CD4-positive, alpha-beta T cell treated with Interleukin-4 for 4 hours (primary cell): Measurements from ENCODE around the gene IZUMO1.
A peak's percentile ranks its signal among the peaks of the same experiment; 100 is the strongest.

Experiments used
- DNase-seq: peaks from one replicate; pipeline ENCODE4 v3.0.0-alpha.2; 2020

The IZUMO1 gene

DNA sequence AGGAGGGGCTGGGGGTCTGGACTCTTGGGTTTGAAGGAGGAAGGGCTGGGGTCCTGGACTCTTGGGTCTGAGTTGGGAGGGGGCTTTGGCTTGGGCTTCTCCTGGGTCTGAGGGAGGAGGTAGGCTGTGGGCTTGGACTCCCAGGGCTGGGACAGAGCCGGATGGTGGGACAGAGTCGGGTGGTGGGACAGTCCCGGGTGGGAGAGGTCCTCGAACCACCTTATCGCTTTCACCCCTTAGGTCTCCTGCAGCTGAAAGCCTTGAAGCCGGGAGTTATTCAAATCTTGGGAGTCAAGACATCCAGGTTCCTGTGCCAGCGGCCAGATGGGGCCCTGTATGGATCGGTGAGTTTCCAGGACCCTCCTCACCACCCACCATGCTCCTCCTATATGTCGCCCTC is 10.0 kb upstream of the IZUMO1 start:
- DNase-seq, result no peak

DNA sequence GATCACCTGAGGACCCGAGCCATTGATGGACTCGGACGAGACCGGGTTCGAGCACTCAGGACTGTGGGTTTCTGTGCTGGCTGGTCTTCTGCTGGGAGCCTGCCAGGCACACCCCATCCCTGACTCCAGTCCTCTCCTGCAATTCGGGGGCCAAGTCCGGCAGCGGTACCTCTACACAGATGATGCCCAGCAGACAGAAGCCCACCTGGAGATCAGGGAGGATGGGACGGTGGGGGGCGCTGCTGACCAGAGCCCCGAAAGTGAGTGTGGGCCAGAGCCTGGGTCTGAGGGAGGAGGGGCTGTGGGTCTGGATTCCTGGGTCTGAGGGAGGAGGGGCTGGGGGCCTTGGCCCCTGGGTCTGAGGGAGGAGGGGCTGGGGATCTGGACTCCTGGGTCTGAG is 9.5 kb upstream of the IZUMO1 start:
- no peak for DNase-seq

DNA sequence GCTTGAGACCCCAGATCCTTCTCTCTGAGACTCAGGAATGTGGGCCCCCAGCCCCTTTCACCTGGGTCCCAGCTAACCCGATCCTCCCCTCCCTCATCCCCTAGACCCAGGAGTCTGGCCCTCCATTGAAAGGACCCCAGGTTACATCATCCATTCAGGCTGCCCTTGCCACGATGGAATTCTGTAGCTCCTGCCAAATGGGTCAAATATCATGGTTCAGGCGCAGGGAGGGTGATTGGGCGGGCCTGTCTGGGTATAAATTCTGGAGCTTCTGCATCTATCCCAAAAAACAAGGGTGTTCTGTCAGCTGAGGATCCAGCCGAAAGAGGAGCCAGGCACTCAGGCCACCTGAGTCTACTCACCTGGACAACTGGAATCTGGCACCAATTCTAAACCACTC is 9.1 kb upstream of the IZUMO1 start:
- no peak for DNase-seq

DNA sequence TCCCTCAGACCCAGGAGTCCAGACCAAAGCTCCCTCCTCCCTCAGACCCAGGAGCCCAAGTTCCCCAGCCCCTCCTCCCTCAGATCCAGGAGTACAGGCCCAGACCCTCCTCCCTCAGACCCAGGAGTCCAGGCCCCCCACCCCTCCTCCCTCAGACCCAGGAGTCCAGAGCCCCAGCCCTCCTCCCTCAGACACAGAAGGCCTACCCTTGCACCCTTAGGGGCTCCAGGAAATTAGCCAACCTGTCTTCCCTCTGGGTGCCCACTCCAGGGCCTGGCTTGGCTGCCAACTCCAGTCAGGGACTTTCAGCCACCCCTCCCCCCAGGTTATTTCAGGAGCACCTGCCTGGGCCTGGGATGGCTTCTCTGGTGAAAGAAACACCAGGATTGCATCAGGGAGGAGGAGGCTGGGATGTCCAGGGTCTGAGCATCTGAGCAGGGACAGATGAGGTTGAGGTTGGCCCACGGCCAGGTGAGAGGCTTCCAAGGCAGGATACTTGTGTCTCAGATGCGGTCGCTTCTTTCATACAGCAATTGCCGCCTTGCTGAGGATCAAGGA is 8.5 kb upstream of the IZUMO1 start, which contains the start of gene FGF21:
Gene FGF21 (plus strand): TSS at position 441 of the 558 bp plus-strand sequence. CDS start 713 bp downstream, outside the sequence.
- DNase-seq, result no peak

DNA sequence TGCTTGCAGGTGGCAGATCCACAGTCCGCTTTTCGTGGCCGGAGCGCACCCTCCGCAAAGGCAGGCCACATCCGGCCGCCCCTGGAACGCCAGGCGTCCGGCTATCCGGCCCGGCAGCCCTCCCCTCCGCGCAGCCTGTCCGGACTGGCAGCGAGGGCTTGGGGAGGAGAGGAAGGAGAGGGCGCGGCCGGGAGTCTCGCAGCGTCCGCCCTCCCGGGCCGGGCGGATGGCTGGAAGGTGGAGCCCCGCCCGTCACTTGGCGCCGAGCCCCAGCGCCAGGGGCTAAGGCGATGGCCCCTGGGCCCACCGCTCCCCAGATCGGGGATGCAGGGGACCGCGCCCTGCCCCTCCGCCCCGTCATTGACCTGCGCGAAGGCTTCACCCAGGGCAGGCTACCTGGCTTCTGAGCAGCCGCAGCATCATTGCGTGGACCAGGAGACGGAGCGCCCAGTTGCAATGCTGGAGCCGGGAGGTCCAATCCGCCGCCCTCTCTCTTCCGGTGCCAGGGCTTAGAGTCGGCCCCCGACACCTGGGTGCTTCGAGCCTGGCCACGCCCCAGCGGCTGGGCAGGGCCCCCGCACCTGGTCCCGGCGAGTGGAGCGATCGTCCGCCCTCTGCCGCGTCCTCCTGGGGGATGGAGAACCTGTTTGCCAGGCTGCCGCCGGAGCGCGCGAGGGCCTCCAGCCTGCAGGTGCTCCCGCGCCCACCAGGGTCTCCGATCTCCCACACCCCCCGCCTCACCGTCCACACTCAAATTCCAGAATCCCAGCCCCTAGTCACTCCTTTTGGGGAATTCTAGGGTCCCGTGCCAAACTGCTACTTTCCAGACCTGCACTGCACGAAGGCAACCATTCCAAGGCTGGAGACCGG is 6.0 kb upstream of the IZUMO1 start, which contains the start of gene FUT1:
Gene FUT1 (minus strand): TSS at position 146 of the 870 bp plus-strand sequence. CDS start 1,360 bp downstream, outside the sequence.
- no peak for DNase-seq

GRCh38 chr19:48751845-48752495 is 5.3 kb upstream of the IZUMO1 start:
- DNase-seq, result no peak

DNA sequence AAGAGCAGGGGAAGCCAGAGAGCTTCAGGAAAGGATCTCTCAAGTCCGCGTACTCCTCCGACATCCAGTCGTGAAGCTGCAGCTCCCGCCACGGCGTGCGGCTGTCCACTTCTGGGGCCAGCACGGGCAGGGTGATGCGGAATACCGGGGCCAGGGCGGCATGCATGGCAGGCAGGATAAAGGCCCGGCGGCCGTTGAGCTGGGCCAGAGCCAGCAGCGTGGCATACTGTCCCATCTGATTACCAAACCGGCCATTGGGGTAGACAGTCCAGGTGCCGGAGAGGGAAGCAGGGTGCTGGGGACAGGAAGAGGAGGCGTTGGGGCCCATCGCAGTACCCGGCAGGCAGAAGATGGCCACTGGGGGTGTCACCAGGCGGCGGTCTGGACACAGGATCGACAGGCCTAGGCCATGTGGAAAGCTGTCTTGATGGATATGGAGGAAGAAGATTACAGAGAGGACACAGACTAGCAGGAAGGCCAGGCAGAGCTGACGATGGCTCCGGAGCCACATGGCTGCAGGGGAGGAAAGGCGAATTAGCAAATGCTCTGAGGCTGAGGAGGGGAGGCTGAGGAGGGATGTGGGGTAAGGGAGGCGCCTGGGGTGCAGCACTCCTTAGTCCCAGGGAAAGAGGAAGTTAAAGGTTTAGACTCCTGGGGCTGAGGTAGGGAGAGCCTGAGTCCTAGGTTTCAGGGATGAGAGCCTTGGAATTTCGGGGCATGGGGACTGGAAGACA is 4.2 kb upstream of the IZUMO1 start:
- DNase-seq, result no peak

GRCh38 chr19:48750351-48750750 is 3.6 kb upstream of the IZUMO1 start:
- DNase-seq, result no peak

GRCh38 chr19:48749571-48750198 is 3.0 kb upstream of the IZUMO1 start:
- DNase-seq, result no peak

DNA sequence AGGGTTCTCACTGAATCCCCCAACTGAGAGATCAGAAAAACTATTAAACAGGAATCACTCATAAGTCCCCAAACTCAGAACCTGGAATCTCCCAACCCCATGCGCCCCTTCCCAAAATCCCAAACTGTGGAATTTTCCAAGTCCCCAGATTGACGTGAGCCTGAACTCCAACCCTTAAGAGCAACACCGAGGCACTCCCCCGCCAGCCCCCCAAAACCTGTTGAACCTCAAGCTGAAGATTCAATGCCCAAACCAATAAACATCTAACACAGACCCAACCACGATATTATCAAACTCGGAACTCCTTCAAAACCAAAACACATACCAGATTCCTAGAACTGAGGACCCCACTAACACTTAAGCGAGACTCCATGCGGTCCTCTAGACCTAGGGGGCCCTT is 599 bp downstream of the IZUMO1 start:
- DNase-seq, result no peak

DNA sequence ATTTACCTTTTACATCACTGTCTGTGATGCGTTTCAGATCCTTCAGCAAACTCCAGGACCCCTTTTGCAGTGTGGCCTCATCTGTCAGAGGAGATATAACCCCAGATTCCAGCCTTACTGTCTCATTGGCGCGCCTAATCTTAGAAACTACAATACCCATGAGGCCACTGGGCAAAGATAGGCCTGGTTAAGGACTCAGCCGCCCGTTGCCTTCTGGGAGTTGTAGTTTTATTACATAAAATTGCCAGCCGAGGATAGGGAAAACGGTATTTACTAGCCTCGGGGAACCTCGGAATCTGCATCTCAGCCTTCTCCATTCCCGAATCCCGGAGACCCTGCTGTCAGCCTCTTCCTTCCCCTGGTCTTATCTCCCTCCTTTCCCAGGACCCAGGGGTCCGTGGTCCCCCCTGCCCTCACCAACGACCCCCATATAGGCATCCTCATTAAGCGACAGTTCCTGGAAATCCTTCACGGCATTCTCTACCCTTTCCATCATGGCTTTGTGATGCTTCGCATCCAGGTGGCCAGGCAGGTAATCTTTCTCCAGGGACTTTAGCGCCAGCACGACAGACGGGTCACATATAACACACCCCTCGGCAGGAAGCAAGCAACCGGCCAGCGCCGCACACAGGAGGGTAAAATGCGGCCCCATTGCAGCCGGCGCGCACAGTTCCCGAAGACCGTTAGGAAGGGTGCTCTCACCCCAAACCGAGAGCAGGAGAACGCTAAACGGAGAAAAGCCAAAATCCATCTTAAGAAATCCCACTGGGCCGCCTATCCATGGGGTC is 1.3 kb downstream of the IZUMO1 start:
- DNase-seq, result peak; percentile 54

GRCh38 chr19:48742096-48742495 is 4.6 kb downstream of the IZUMO1 start:
- DNase-seq, result no peak

GRCh38 chr19:48741129-48741999 is 5.3 kb downstream of the IZUMO1 start:
- DNase-seq, result no peak

DNA sequence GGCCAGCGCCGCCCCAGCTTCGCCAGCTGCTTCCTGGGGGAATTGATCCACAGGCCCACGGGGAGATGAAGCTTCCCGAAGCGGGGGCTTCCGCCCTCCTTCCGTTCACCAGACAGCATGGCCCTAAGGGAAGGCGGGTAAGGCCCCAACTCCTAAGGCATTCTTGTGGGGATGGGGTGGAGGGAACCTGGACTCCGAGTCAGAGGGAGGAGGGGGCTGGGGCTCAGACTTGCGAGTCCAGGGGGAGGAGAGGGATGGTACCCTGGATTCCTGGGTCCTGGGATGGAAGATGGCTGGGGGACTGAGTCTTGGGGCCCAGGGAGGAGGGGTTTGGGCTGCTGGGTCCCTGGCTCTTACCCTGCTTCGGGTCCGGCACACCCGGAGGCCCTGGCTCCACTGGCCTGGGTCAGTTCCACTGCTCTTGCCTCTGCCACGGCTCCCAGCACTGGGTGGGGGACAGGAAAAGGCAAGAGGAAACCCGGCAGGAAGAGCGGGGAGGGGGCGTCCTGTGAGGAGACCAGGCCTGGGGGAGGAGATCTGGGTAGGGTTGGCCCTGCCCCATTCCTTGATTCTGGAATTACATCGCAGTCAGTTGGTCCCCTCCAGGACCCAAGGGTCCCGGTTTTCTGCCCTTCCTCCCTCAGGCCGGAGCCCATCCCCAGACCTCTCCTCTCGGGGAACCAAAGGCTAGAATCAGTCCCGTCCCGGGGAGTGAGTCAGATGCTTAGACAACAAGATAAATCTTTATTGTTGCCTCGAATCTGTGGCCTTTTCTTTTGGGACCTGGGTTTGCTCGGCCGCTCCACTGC is 6.3 kb downstream of the IZUMO1 start, which contains the start of gene RASIP1:
Gene RASIP1 (minus strand): TSS at position 447 of the 809 bp plus-strand sequence. CDS start 328 bp downstream, at position 119.
- DNase-seq, result no peak

DNA sequence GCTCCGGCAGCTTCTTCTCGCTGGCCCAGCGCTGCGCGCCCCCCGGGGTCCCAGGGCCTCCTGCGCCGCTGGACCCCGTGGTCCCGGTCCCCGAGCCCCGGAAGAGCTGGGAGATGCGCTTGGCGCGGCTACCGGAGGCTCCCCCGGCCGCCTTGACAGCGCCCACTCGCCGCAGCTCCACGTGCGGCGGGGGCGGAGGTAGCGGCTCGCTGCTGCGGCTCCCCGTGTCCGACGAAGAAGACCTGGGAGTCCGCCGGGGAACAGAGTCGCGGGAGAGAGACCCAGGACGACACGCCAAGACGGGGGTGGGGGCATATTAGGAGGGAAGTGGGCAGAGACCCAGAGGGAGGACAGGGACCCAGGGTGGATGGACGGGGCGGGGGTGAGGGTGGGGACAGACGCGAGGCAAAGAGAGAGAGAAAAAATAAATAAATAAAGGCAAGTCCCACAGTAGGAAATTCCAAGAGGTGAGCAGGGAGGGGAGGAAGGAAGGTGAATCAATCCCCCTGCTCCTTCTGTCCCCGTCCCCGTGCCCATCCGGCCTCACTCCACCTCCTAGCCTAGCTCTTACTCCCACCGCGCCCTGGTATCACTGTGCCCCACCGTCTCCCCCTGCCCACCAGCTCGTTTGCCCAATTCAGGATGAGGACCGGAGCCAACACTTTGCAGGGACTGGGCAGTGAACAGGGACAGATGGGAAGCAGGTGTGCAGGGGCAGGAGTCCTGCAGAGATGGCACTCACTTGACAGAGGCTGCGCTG is 7.1 kb downstream of the IZUMO1 start:
- DNase-seq, result no peak

DNA sequence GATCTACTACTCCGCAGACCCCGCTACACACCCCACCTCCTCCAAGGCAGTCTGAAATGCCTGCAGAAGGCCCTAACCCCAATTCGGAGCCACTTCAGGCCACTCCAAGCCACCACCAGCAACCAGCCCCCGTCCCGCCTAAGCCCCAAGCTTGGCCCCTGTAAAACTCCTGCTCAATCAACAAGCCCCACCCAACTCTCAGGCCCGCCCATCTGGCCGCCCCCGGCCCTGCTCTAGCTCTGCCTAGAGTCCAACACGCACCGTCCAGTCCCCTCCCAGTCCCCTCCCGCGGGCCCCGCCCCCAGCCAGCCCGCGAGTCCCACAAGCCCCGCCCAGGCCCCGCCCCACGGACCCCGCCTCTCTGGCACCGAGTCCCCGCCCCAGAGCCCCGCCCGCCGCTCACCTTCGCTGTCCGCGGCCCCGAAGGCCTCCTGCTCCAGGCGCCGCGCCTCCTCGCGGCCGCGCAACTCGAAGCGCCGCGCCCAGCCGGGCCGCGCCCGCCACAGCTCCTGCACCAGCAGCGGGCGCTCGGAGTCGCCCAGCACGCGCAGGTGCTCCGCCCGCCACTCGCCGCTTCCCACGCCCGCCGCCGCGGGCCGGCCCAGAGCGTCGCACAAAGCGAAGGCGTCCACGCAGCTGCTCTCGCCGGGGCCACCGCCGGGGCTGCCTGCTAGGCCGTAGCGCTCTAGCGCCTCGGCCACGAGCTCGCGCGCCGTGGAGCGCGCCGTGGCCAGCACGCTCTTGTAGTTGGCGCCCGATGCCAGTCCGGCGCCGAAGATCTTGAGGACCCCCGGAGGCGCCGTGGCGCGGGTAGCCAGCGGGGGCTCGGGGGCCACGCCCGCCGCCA is 7.9 kb downstream of the IZUMO1 start:
- peak; percentile 87 for DNase-seq

DNA sequence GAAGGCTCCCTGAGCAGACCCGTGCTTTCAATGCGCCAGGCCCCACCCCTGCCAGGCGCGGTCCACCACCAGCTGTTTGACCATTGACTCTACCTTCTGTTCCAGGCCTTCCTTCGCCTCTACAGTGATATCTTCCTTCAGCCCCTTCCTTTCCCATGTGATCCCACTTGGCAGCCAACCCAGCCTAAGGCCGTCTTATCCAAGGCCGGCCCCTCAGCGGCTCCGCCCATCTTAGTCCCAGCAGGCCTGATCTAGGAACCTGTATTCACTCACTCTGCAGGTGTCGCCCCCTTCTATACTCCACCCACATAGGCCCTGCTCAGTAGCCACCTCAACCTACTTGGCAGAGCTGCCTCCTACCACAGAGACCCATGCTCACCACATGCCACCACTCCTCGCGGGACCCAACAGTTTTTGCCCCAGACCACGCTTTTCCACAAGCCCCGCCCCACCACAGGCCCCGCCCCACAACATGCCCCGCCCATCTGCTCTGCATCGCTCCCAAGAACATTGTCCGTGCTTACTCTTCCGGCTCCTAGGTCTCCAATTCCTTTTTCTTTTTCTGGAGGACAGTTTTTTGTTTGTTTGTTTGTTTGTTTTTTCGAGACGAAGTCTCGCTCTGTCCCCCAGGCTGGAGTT is 9.2 kb downstream of the IZUMO1 start:
- no peak for DNase-seq
